ENCODE measurements around the gene PARD6G. TPM values are rescaled to one million over a fixed set of nuclear protein-coding genes. Genes with fewer than 3 reads are reported as not detected.

Gene PARD6G
- total RNA-seq, 8 experiments from 2014 or later: 2.3 to 13.7 (median 7.2) TPM

DNA sequence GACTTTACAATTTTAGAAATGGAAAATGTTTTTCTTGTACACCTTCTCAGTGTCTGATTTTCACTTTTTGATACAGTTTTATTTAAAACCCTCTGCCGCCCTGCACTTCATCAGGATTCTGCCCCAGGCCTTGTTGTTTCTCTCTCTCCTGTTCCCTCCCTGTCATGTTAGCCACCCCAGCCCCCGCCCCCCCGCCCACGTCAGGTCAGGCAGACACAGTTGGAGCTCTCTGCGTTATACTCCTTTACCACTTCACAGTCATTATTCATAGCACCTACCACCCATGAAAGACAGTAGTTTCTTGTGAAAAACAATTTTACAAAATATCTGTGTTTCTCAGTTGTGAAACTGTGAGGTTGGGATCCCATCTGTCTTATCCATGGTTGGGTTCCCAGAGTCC, 116.8 kb downstream of the PARD6G start:
- 0 to 100% methylated on average over 1 of the region's 5 CpGs; no CpG with 5 or more reads in 8 of the 10 experiments for whole genome bisulfite sequencing, 10 experiments
- ATAC-seq (replicated peaks in 6 of 8): no peak
- in situ Hi-C loops (cut with MboI; ENCODE audit: low pct_unique_long_range_greater_than_20kb in 2 of 9, low sequenced_read_pairs in 9 of 9, unreplicated experiment in 9 of 9): no loop called here
- Histone ChIP-seq H3K4me3 (no peak overlapping the region), H3K4me1 (replicated peaks in 1 of 2) (no peaks in the 10 kb centered on the region), H3K27ac (no peak overlapping the region)

DNA sequence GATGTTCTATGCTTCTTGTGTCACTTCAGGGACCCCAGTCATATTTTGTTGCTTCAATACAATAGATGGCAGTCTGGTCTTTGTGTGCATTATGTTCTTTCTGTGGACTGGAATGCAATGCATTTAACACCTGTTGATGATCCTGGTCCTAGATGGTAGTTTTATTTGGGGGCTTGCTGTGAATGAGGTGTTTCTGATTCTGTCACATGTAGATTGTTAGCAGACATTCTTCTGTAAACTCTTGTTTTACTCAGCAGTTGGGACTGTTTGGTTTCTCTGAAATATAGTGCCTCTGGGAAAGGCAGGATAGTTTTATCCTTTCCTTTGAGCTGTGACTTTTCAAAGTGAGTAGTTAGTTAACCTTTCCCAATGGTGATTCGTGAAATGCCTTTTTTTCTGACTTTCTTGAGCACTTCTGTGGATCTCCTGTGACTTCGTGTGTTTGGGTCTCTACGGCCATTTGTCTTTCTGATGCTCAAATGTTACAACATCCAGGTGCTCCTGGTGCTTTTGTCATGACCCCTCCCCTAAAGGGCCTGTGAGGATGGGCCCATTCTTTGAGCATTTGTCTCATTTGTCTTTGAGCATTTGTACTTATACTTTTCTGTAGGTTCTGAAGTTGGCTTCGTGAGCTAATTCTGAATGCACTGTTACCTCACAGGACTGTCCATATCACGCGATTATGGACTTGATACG, 117.5 kb downstream of the PARD6G start:
- no peak for ATAC-seq (replicated peaks in 6 of 8)
- in situ Hi-C loops (cut with MboI; ENCODE audit: low pct_unique_long_range_greater_than_20kb in 2 of 9, low sequenced_read_pairs in 9 of 9, unreplicated experiment in 9 of 9): no loop called here
- 62 to 100% (median 90%) methylated on average over 2 to 7 of the region's 7 CpGs; no CpG with 5 or more reads in 1 of the 10 experiments for WGBS, 10 experiments
- H3K27ac ChIP-seq: no peak overlapping the region
- no peaks in the 10 kb centered on the region for H3K4me1 ChIP-seq (replicated peaks in 1 of 2)
- H3K4me3 ChIP-seq: no peak overlapping the region

GRCh38 chr18:80127635-80128034, 119.7 kb downstream of the PARD6G start:
- no peak overlapping the region for H3K27ac ChIP-seq
- WGBS, 10 experiments: 80 to 100% (median 100%) methylated on average over 1 of the region's 1 CpG; no CpG with 5 or more reads in 5 of the 10 experiments

DNA sequence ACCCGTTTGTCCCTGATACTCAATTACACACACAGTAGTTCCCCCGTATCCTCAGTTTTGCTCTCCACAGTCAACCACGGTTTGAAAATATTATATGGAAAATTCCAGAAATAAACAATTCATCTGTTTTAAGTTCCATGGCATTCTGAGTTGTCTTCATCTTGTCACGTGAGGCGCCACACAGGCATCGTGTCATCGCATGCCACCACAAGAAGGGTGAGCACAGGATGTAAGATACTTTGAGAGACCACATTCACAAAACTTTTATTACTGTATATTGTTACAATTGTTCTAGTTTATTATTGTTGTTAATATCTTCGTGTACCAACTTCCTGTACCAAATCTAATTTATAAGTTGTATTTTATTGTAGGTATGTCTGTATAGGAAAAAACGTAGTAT, 120.5 kb downstream of the PARD6G start:
- no peak overlapping the region for H3K27ac ChIP-seq
- no peaks in the 10 kb centered on the region for H3K4me1 ChIP-seq (replicated peaks in 1 of 2)
- no peak for ATAC-seq (replicated peaks in 6 of 8)
- no peak overlapping the region for H3K4me3 ChIP-seq
- WGBS, 10 experiments: 74 to 100% (median 96%) methylated on average over 1 to 9 of the region's 9 CpGs
- in situ Hi-C loops (cut with MboI; ENCODE audit: low pct_unique_long_range_greater_than_20kb in 2 of 9, low sequenced_read_pairs in 9 of 9, unreplicated experiment in 9 of 9): no loop called here

More at GRCh38 chr18:80127635-80128034, 119.7 kb downstream of the PARD6G start:
- Histone ChIP-seq H3K4me1 (replicated peaks in 1 of 2) (no peaks in the 10 kb centered on the region), H3K4me3 (no peak overlapping the region)
- no peak for ATAC-seq (replicated peaks in 6 of 8)
- in situ Hi-C loops (cut with MboI; ENCODE audit: low pct_unique_long_range_greater_than_20kb in 2 of 9, low sequenced_read_pairs in 9 of 9, unreplicated experiment in 9 of 9): no loop called here

DNA sequence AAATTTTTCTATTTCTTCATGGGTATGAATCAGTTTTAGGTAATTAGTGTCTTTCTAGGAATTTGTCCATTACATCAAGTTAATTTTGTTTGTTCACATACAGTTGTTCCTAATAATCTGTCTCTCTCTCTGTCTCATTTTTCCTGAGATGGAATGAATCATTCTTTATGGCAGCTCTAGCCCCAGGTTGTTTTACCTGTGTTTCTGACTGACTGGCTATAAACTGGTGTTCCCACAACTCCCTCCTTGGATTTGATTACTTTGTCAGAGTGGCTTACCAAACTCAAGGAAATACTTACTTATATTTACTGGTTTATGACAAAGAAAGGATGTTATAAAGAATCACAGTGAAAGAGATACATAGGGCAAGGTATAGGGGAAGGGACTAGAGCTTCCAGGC, 123.2 kb downstream of the PARD6G start:
- in situ Hi-C loops (cut with MboI; ENCODE audit: low pct_unique_long_range_greater_than_20kb in 2 of 9, low sequenced_read_pairs in 9 of 9, unreplicated experiment in 9 of 9): no loop called here
- ATAC-seq (replicated peaks in 6 of 8): no peak
- no peaks in the 10 kb centered on the region for H3K4me1 ChIP-seq (replicated peaks in 1 of 2)
- H3K27ac ChIP-seq: no peak overlapping the region
- no peak overlapping the region for H3K4me3 ChIP-seq

DNA sequence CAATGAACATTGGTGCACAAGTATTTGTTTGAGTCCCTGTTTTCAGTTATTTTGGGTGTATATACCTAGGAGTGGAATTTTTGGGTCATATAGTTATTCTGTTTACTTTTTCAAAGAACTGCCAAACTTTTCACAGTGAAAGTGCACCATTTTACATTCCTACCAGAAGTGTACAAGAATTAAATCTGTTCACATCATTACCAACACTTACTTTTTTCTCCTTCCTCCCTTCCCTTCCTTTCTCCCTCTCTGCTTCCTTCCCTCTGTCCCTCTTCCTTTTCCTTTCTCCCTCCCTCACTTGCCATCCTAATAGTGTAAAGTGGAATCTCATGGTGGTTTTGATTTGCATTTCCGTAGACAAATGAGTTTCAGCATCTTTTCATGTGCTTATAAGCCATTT, 126.4 kb downstream of the PARD6G start:
- no peaks in the 10 kb centered on the region for H3K4me1 ChIP-seq (replicated peaks in 1 of 2)
- H3K4me3 ChIP-seq: no peak overlapping the region
- H3K27ac ChIP-seq: no peak overlapping the region
- in situ Hi-C loops (cut with MboI; ENCODE audit: low pct_unique_long_range_greater_than_20kb in 2 of 9, low sequenced_read_pairs in 9 of 9, unreplicated experiment in 9 of 9): no loop called here
- WGBS, 10 experiments: 62 to 100% (median 79%) methylated on average over 1 of the region's 1 CpG; no CpG with 5 or more reads in 5 of the 10 experiments
- no peak for ATAC-seq (replicated peaks in 6 of 8)

DNA sequence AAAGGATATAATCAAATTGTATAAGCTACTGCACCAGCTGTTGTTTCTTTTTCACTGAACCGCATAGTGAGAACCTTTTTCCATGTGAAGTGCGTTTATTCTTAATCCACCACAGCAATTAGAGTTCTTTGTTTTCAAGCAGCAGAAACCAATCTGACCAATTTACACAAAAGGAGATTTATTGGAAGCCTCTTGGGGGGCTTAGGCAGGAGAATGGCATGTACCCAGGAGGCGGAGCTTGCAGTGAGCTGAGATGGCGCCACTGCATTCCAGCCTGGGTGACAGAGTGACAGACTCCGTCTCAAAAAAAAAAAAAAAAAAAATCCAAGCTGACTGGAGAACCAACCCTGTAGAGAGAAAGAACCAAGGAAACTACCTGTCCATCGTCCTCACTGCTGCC, 128.2 kb downstream of the PARD6G start:
- Histone ChIP-seq H3K4me3 (no peak overlapping the region), H3K27ac (no peak overlapping the region), H3K4me1 (replicated peaks in 1 of 2) (no peaks in the 10 kb centered on the region)
- WGBS, 10 experiments: 67 to 100% (median 86%) methylated on average over 1 to 6 of the region's 6 CpGs
- ATAC-seq (replicated peaks in 6 of 8): peak in 5 of 8 experiments; percentile 24 to 73 (median 46)
- in situ Hi-C loops (cut with MboI; ENCODE audit: low pct_unique_long_range_greater_than_20kb in 2 of 9, low sequenced_read_pairs in 9 of 9, unreplicated experiment in 9 of 9): no loop called here

DNA sequence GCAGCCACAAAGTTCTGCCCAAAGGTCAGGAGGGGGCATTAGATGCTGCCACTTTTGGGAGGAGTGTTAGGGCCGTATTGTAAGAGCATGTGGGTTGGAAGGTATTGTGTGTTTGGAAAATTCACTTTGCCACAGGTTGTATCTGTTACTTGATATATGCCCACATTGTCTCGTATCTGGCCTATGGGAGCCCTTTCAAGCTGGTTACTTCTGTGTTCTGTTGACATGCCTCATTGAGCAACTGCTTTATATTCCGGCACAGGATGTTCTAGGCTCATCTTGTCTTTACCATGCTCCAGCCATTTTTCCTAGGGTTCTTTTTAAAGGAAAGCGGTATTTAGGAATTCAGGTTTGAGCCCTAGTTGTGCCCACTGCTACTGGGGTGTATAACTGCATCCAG, 132.3 kb downstream of the PARD6G start:
- WGBS, 10 experiments: 86 to 100% (median 94%) methylated on average over 1 to 4 of the region's 4 CpGs; no CpG with 5 or more reads in 3 of the 10 experiments
- Histone ChIP-seq H3K4me1 (replicated peaks in 1 of 2) (peaks cover 10 to 14% of the 10 kb centered on the region in 2 donors), H3K4me3 (no peak overlapping the region), H3K27ac (no peak overlapping the region)
- ATAC-seq (replicated peaks in 6 of 8): peak in 1 of 8 experiments; percentile 8
- in situ Hi-C loops (cut with MboI; ENCODE audit: low pct_unique_long_range_greater_than_20kb in 2 of 9, low sequenced_read_pairs in 9 of 9, unreplicated experiment in 9 of 9): no loop called here

DNA sequence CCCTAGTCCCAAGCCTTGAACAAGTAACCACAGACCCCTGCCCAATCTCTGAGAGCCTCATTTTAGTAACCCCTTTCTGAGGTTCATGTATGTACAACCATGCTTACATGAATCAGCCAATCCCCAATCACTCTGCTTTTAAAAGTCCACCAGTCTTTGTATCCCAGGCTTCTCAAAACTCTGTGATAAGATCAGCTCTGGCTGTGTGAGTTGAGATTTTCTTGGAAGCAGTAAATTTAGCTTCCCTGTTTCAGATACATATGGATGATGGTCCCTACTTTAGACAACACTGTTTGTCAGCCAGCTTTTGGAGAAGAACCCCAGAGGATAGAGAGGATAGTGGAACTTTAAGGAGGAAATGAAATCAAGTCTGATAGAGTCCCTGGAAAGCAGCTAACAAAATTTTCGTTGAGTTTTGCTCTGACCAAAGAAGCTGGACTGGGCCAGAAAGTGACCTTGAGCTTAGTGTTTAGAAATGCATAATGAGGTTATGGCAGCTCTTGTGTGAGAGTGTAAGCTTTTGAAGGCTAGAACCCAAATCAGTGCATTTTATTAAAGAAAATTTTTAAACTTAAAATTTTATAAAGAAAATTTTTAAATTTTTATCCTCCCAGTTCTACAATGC, 134.6 kb downstream of the PARD6G start:
- WGBS, 10 experiments: 13 to 100% (median 40%) methylated on average over 1 of the region's 1 CpG; no CpG with 5 or more reads in 4 of the 10 experiments
- ATAC-seq (replicated peaks in 6 of 8): no peak
- in situ Hi-C loops (cut with MboI; ENCODE audit: low pct_unique_long_range_greater_than_20kb in 2 of 9, low sequenced_read_pairs in 9 of 9, unreplicated experiment in 9 of 9): no loop called here
- Histone ChIP-seq H3K4me3 (no peak overlapping the region), H3K27ac (no peak overlapping the region), H3K4me1 (replicated peaks in 1 of 2) (peaks cover 10 to 14% of the 10 kb centered on the region in 2 donors)

- WGBS, 10 experiments: 0 to 20% (median 0%) methylated on average over 1 to 2 of the region's 34 CpGs; no CpG with 5 or more reads in 4 of the 10 experiments
- Histone ChIP-seq H3K4me3 (peak overlapping the region; percentile 53 to 96 (median 70)), H3K4me1 (replicated peaks in 1 of 2) (peaks cover 10 to 14% of the 10 kb centered on the region in 2 donors), H3K27ac (peak overlapping the region; percentile 89 to 94)
- ATAC-seq (replicated peaks in 6 of 8): peak; percentile 8 to 57 (median 48)
- in situ Hi-C loops (cut with MboI; ENCODE audit: low pct_unique_long_range_greater_than_20kb in 2 of 9, low sequenced_read_pairs in 9 of 9, unreplicated experiment in 9 of 9): no loop called here
Measured at GRCh38 chr18:80109676-80110078, 137.6 kb downstream of the PARD6G start.

DNA sequence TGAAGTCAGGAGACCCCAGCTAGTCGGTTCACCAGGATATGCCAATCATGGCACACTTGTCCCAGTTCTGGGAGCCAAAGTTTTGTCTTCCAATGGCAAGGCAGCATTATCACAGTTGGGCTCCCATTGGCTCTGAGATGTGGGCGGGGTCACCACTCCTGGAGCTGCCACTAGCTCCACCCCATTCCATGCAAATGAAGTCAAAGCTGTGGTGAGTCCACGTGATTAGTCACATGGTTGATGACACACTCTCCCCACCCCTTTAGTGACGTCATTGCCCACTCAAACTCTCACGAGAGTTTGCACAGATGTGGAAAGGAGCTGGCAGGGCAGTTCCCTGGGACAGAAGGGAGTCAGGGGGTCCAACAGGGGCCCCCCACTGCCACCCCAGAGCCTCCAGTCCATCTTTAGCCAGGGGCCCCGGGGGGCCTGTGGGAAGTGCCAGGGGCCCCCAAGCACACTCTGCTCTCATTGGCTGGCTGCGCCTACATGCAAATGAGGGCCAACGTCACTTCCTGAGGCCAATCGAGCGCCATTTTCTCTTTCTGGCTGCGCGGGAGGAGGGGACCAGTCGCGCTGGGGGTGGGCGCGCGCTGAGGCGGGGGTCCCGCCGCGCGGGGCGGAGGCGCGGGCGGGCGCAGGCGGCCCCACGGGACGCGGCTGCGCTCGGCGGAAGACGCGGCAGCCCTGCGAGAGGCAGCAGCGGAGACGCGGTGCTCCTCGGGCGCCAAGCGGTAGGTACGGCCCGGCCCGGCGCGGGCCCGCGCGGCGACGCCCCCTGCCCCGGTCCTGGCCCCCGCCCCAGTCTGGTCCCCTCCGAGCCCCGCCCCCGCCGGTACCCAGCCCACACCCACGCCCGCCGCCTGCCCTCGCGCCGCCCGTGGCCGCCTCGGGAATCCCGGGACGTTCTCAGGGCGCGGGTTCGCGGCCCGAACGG, 138.3 kb downstream of the PARD6G start, which contains the start of gene ADNP2:
TSS of gene ADNP2 (plus strand) at position 524 of the 937 bp plus-strand sequence. CDS start 8,281 bp downstream, outside the sequence.
- 0 to 60% (median 50%) methylated on average over 1 of the region's 76 CpGs; no CpG with 5 or more reads in 6 of the 10 experiments for WGBS, 10 experiments
- peaks cover 10 to 19% of the 10 kb centered on the region in 2 donors for H3K4me1 ChIP-seq (replicated peaks in 1 of 2)
- H3K27ac ChIP-seq: peak within 1 kb of the TSS; percentile 89 to 94
- in situ Hi-C loops (cut with MboI; ENCODE audit: low pct_unique_long_range_greater_than_20kb in 2 of 9, low sequenced_read_pairs in 9 of 9, unreplicated experiment in 9 of 9): no loop called here
- H3K4me3 ChIP-seq: peak within 1 kb of the TSS; percentile 53 to 96 (median 70)
- ATAC-seq (replicated peaks in 6 of 8): peak; percentile 86 to 91 (median 88)

GRCh38 chr18:80108121-80108536, 139.2 kb downstream of the PARD6G start:
- ATAC-seq (replicated peaks in 6 of 8): no peak
- in situ Hi-C loops (cut with MboI; ENCODE audit: low pct_unique_long_range_greater_than_20kb in 2 of 9, low sequenced_read_pairs in 9 of 9, unreplicated experiment in 9 of 9): no loop called here
- Histone ChIP-seq H3K4me3 (no peak overlapping the region), H3K27ac (no peak overlapping the region), H3K4me1 (replicated peaks in 1 of 2) (peaks cover 10 to 19% of the 10 kb centered on the region in 2 donors)
- WGBS, 10 experiments: 50 to 100% (median 94%) methylated on average over 1 to 7 of the region's 23 CpGs; no CpG with 5 or more reads in 5 of the 10 experiments
